Suprapubic skin (tissue), 4 donors: ENCODE results near the gene BCL2A1. TPM values are rescaled to one million over a fixed set of nuclear protein-coding genes. Genes with fewer than 3 reads are reported as not detected.
A peak's percentile ranks its signal among the peaks of the same experiment; 100 is the strongest.

ENCODE experiments used
- DNase-seq, 2 donors: peaks; one replicate each; pipeline ENCODE4 v3.0.0-alpha.2; 2019; ENCODE audit warnings: low spot score in 2 of 2
- H3K27ac ChIP-seq: fragments of 200-600 bp; sonication (generic); one replicate; pipeline ENCODE4 v1.5.1; 2019
- H3K27me3 ChIP-seq: fragments of 200-600 bp; sonication (generic); one replicate; pipeline ENCODE4 v1.5.1; 2019
- H3K36me3 ChIP-seq: fragments of 200-600 bp; sonication (generic); one replicate; pipeline ENCODE4 v1.5.1; 2019
- H3K4me1 ChIP-seq: fragments of 200-600 bp; sonication (generic); one replicate; pipeline ENCODE4 v1.5.1; 2019
- H3K4me3 ChIP-seq: fragments of 200-600 bp; sonication (generic); one replicate; pipeline ENCODE4 v1.5.1; 2019; ENCODE audit warnings: mild to moderate bottlenecking
- H3K9me3 ChIP-seq: fragments of 200-600 bp; sonication (generic); one replicate; pipeline ENCODE4 v1.5.1; 2019
- CTCF ChIP-seq, 2 donors: fragments of 200-600 bp in 1 of 2; fragments of 450-650 bp in 1 of 2; sonication (generic) in 1 of 2; IDR thresholded peaks; one replicate each; pipeline ENCODE4 v1.5.1; 2016 to 2019; ENCODE audit warnings: antibody characterized with exemption in 2 of 2, mild to moderate bottlenecking in 1 of 2, moderate library complexity in 1 of 2
- EP300 ChIP-seq: sonication (generic); formaldehyde crosslinking; IDR thresholded peaks from one replicate; pipeline ENCODE4 v1.6.1; 2017; ENCODE audit warnings: antibody characterized with exemption
- POLR2A ChIP-seq, 2 donors: fragments of 450-650 bp; IDR thresholded peaks; one replicate each; pipeline ENCODE4 v1.6.1; 2017; ENCODE audit warnings: antibody characterized with exemption in 2 of 2, mild to moderate bottlenecking in 2 of 2, moderate library complexity in 2 of 2
- POLR2AphosphoS5 ChIP-seq, 3 donors: sonication (generic); formaldehyde crosslinking; IDR thresholded peaks; one replicate each; pipeline ENCODE4 v1.6.1; 2017; ENCODE audit warnings: antibody characterized with exemption in 3 of 3
- WGBS: methylation state at CpG from one replicate; pipeline ENCODE4 v1.1.5; 2018; 5-methylcytosine and 5-hydroxymethylcytosine counted together
- total RNA-seq, 4 donors: library from RNA; depleted of rRNA; stranded (reverse); fragments of >200 nt; gene quantifications; one replicate each; pipeline ENCODE4 v1.1.0, GENCODE V29; 2016

The BCL2A1 gene
- total RNA-seq, 4 donors from 2014 or later, result 0.64 to 2.6 (median 0.92) TPM

GRCh38 chr15:80007532-80007931, 36.5 kb upstream of the BCL2A1 start:
- Histone ChIP-seq H3K27ac (no peak overlapping the region), H3K4me1 (no peaks in the 10 kb centered on the region), H3K9me3 (no peaks in the 10 kb centered on the region), H3K36me3 (no peaks in the 10 kb centered on the region), H3K27me3 (no peaks in the 10 kb centered on the region), H3K4me3 (no peak overlapping the region)
- DNase-seq, result peak in 1 of 2 donors; percentile 8
- WGBS, result 94% methylated on average over 5 of the region's 5 CpGs
- no peak for TF ChIP-seq POLR2AphosphoS5 (IDR thresholded peaks at IDR 0.05)
- no peak for TF ChIP-seq POLR2A (IDR thresholded peaks at IDR 0.05)
- TF ChIP-seq EP300, result no peak
- no peak for TF ChIP-seq CTCF (IDR thresholded peaks at IDR 0.05)

- Histone ChIP-seq H3K36me3 (no peaks in the 10 kb centered on the region), H3K27ac (no peak overlapping the region), H3K4me3 (no peak overlapping the region), H3K4me1 (no peaks in the 10 kb centered on the region), H3K27me3 (no peaks in the 10 kb centered on the region), H3K9me3 (no peaks in the 10 kb centered on the region)
- 92% methylated on average over 5 of the region's 5 CpGs for WGBS
- TF ChIP-seq CTCF (IDR thresholded peaks at IDR 0.05), result no peak
- TF ChIP-seq POLR2A (IDR thresholded peaks at IDR 0.05), result no peak
- no peak for TF ChIP-seq POLR2AphosphoS5 (IDR thresholded peaks at IDR 0.05)
- no peak for TF ChIP-seq EP300
- DNase-seq, result no peak
Measured at GRCh38 chr15:80006946-80007345, 36.0 kb upstream of the BCL2A1 start.

GRCh38 chr15:80003934-80004472, 33.0 kb upstream of the BCL2A1 start:
- 90% methylated on average over 6 of the region's 6 CpGs for WGBS
- Histone ChIP-seq H3K4me3 (no peak overlapping the region), H3K4me1 (no peaks in the 10 kb centered on the region), H3K9me3 (no peaks in the 10 kb centered on the region), H3K27ac (no peak overlapping the region), H3K27me3 (no peaks in the 10 kb centered on the region), H3K36me3 (no peaks in the 10 kb centered on the region)
- peak in 1 of 2 donors; percentile 29 for DNase-seq
- TF ChIP-seq POLR2A (IDR thresholded peaks at IDR 0.05) (no peak), EP300 (no peak), CTCF (IDR thresholded peaks at IDR 0.05) (no peak), POLR2AphosphoS5 (IDR thresholded peaks at IDR 0.05) (no peak)

GRCh38 chr15:80003171-80003570, 32.2 kb upstream of the BCL2A1 start:
- H3K4me1 ChIP-seq, result no peaks in the 10 kb centered on the region
- H3K9me3 ChIP-seq, result no peaks in the 10 kb centered on the region
- no peak overlapping the region for H3K4me3 ChIP-seq
- WGBS, result 67% methylated on average over 12 of the region's 12 CpGs
- no peaks in the 10 kb centered on the region for H3K27me3 ChIP-seq
- TF ChIP-seq EP300, result no peak
- TF ChIP-seq POLR2A (IDR thresholded peaks at IDR 0.05), result no peak
- H3K27ac ChIP-seq, result no peak overlapping the region
- H3K36me3 ChIP-seq, result no peaks in the 10 kb centered on the region
- peak in 1 of 2 donors; percentile 19 for DNase-seq

- Histone ChIP-seq H3K4me1 (no peaks in the 10 kb centered on the region), H3K4me3 (no peak overlapping the region), H3K36me3 (no peaks in the 10 kb centered on the region), H3K27ac (no peak overlapping the region), H3K27me3 (no peaks in the 10 kb centered on the region), H3K9me3 (no peaks in the 10 kb centered on the region)
- TF ChIP-seq POLR2A (IDR thresholded peaks at IDR 0.05) (no peak), POLR2AphosphoS5 (IDR thresholded peaks at IDR 0.05) (no peak), CTCF (IDR thresholded peaks at IDR 0.05) (no peak)
- 87% methylated on average over 3 of the region's 3 CpGs for WGBS
- no peak for DNase-seq
Measured at GRCh38 chr15:80002267-80002666, 31.3 kb upstream of the BCL2A1 start.

GRCh38 chr15:79994615-79995014, 23.6 kb upstream of the BCL2A1 start:
- no peak overlapping the region for H3K4me3 ChIP-seq
- H3K36me3 ChIP-seq, result no peaks in the 10 kb centered on the region
- no peak for TF ChIP-seq CTCF (IDR thresholded peaks at IDR 0.05)
- TF ChIP-seq POLR2AphosphoS5 (IDR thresholded peaks at IDR 0.05), result no peak
- no peak for TF ChIP-seq POLR2A (IDR thresholded peaks at IDR 0.05)
- no peak for TF ChIP-seq EP300
- DNase-seq, result no peak
- no peaks in the 10 kb centered on the region for H3K4me1 ChIP-seq
- 82% methylated on average over 3 of the region's 3 CpGs for WGBS
- no peaks in the 10 kb centered on the region for H3K27me3 ChIP-seq
- no peak overlapping the region for H3K27ac ChIP-seq
- H3K9me3 ChIP-seq, result no peaks in the 10 kb centered on the region
